ENCODE results near the gene ABCA7. TPM values are rescaled to one million over a fixed set of nuclear protein-coding genes. Genes with fewer than 3 reads are reported as not detected.

Gene ABCA7
- total RNA-seq, 2 experiments from 2014 or later = 92.7 to 95.1 TPM

GRCh38 chr19:1006711-1007398 is 33.1 kb upstream of the ABCA7 start:
- H3K27me3 Mint-ChIP-seq = peaks cover 5% of the 10 kb centered on the region
- ChIA-PET POLR2A (interaction anchor here (1.0 to 1.1 kb wide), 2 partner anchors 9 to 13 kb away, joined by 5 read pairs; no protein-coding TSS in a partner anchor), CTCF (no interaction called here)
- no peak for DNase-seq
- H3K9me3 Mint-ChIP-seq = no peaks in the 10 kb centered on the region
- peaks cover 12% of the 10 kb centered on the region for H3K36me3 Mint-ChIP-seq (ENCODE audit: low read depth)
- H3K4me3 Mint-ChIP-seq = no peak overlapping the region
- H3K27ac Mint-ChIP-seq = no peak overlapping the region
- H3K4me1 Mint-ChIP-seq = no peaks in the 10 kb centered on the region

GRCh38 chr19:1007399-1008251 is 32.3 kb upstream of the ABCA7 start:
- Mint-ChIP-seq H3K27ac (no peak overlapping the region), H3K4me1 (no peaks in the 10 kb centered on the region), H3K4me3 (no peak overlapping the region), H3K9me3 (no peaks in the 10 kb centered on the region), H3K27me3 (peaks cover 1% of the 10 kb centered on the region), H3K36me3 (ENCODE audit: low read depth) (peaks cover 13% of the 10 kb centered on the region)
- POLR2A ChIA-PET = interaction anchor here (1.1 kb wide), 1 partner anchor 12 kb away, joined by 5 read pairs; no protein-coding TSS in a partner anchor
- no peak for DNase-seq
- CTCF ChIA-PET = no interaction called here

GRCh38 chr19:1008268-1009040 is 31.5 kb upstream of the ABCA7 start:
- no peak for DNase-seq
- Mint-ChIP-seq H3K36me3 (ENCODE audit: low read depth) (peaks cover 17% of the 10 kb centered on the region), H3K4me1 (no peaks in the 10 kb centered on the region), H3K27ac (no peak overlapping the region), H3K27me3 (no peaks in the 10 kb centered on the region), H3K9me3 (no peaks in the 10 kb centered on the region), H3K4me3 (no peak overlapping the region)
- POLR2A ChIA-PET = no interaction called here
- CTCF ChIA-PET = no interaction called here

GRCh38 chr19:1009041-1009980 is 30.6 kb upstream of the ABCA7 start:
- Mint-ChIP-seq H3K27ac (no peak overlapping the region), H3K36me3 (ENCODE audit: low read depth) (peaks cover 19% of the 10 kb centered on the region), H3K27me3 (no peaks in the 10 kb centered on the region), H3K4me1 (peaks cover 2% of the 10 kb centered on the region), H3K9me3 (no peaks in the 10 kb centered on the region), H3K4me3 (no peak overlapping the region)
- ChIA-PET CTCF (no interaction called here), POLR2A (interaction anchor here (1.1 kb wide), 1 partner anchor 25 kb away, joined by 3 read pairs; the partner anchor contains the start of gene WDR18)
- DNase-seq = no peak

GRCh38 chr19:1009981-1010538 is 29.8 kb upstream of the ABCA7 start:
- Mint-ChIP-seq H3K9me3 (no peaks in the 10 kb centered on the region), H3K27ac (no peak overlapping the region), H3K4me1 (peaks cover 2% of the 10 kb centered on the region), H3K36me3 (ENCODE audit: low read depth) (peaks cover 19% of the 10 kb centered on the region), H3K4me3 (no peak overlapping the region), H3K27me3 (no peaks in the 10 kb centered on the region)
- ChIA-PET POLR2A (interaction anchor here (1.1 kb wide), 2 partner anchors 11 to 26 kb away, joined by 3 to 5 read pairs; partner anchors contain the start of genes RNU6-2, TMEM259 and WDR18), CTCF (no interaction called here)
- DNase-seq = no peak

- Mint-ChIP-seq H3K36me3 (ENCODE audit: low read depth) (peaks cover 19% of the 10 kb centered on the region), H3K27ac (no peak overlapping the region), H3K4me1 (peaks cover 7% of the 10 kb centered on the region), H3K4me3 (no peak overlapping the region), H3K27me3 (no peaks in the 10 kb centered on the region), H3K9me3 (no peaks in the 10 kb centered on the region)
- CTCF ChIA-PET = no interaction called here
- no peak for DNase-seq
- POLR2A ChIA-PET = interaction anchor here (1.1 kb wide), 2 partner anchors 10 to 27 kb away, joined by 3 to 5 read pairs; partner anchors contain the start of genes RNU6-2, TMEM259 and WDR18
Measured at GRCh38 chr19:1010586-1011510, 29.1 kb upstream of the ABCA7 start.

- no peak for DNase-seq
- Mint-ChIP-seq H3K4me1 (peaks cover 13% of the 10 kb centered on the region), H3K4me3 (no peak overlapping the region), H3K36me3 (ENCODE audit: low read depth) (peaks cover 17% of the 10 kb centered on the region), H3K27ac (no peak overlapping the region), H3K27me3 (no peaks in the 10 kb centered on the region), H3K9me3 (no peaks in the 10 kb centered on the region)
- ChIA-PET POLR2A (no interaction called here), CTCF (no interaction called here)
Measured at GRCh38 chr19:1011831-1012333, 28.0 kb upstream of the ABCA7 start.

- Mint-ChIP-seq H3K27me3 (no peaks in the 10 kb centered on the region), H3K36me3 (ENCODE audit: low read depth) (peaks cover 18% of the 10 kb centered on the region), H3K9me3 (no peaks in the 10 kb centered on the region), H3K4me1 (peaks cover 18% of the 10 kb centered on the region), H3K4me3 (no peak overlapping the region), H3K27ac (no peak overlapping the region)
- POLR2A ChIA-PET = interaction anchor here (1.5 to 1.6 kb wide), 2 partner anchors 9 to 15 kb away, joined by 4 to 5 read pairs; no protein-coding TSS in a partner anchor
- CTCF ChIA-PET = no interaction called here
- DNase-seq = no peak
Measured at GRCh38 chr19:1012334-1012733, 27.6 kb upstream of the ABCA7 start.

GRCh38 chr19:1013218-1013617 is 26.7 kb upstream of the ABCA7 start:
- H3K27me3 Mint-ChIP-seq = no peaks in the 10 kb centered on the region
- ChIA-PET POLR2A (interaction anchor here (1.5 to 1.6 kb wide), 2 partner anchors 9 to 14 kb away, joined by 4 to 5 read pairs; no protein-coding TSS in a partner anchor), CTCF (no interaction called here)
- DNase-seq = no peak
- H3K36me3 Mint-ChIP-seq (ENCODE audit: low read depth) = peaks cover 18% of the 10 kb centered on the region
- peaks cover 27% of the 10 kb centered on the region for H3K4me1 Mint-ChIP-seq
- no peaks in the 10 kb centered on the region for H3K9me3 Mint-ChIP-seq
- H3K27ac Mint-ChIP-seq = no peak overlapping the region
- no peak overlapping the region for H3K4me3 Mint-ChIP-seq

GRCh38 chr19:1014161-1015060 is 25.5 kb upstream of the ABCA7 start:
- no peaks in the 10 kb centered on the region for H3K27me3 Mint-ChIP-seq
- H3K9me3 Mint-ChIP-seq = no peaks in the 10 kb centered on the region
- ChIA-PET CTCF (no interaction called here), POLR2A (interaction anchor here (1.0 to 1.5 kb wide), 2 partner anchors 13 kb away, joined by 4 to 5 read pairs; no protein-coding TSS in a partner anchor)
- no peak overlapping the region for H3K27ac Mint-ChIP-seq
- no peak overlapping the region for H3K4me3 Mint-ChIP-seq
- H3K36me3 Mint-ChIP-seq (ENCODE audit: low read depth) = peaks cover 16% of the 10 kb centered on the region
- DNase-seq = no peak
- peaks cover 37% of the 10 kb centered on the region for H3K4me1 Mint-ChIP-seq
